CD14-positive monocyte (primary cell): Measurements from ENCODE around the gene VCX3A. TPM values are rescaled to one million over a fixed set of nuclear protein-coding genes. Genes with fewer than 3 reads are reported as not detected.

Source experiments
- DNase-seq, 3 donors: peaks; one replicate each; pipeline ENCODE4 v3.0.0-alpha.2; 2011 to 2022
- H2AFZ ChIP-seq: 2 replicates; pipeline ENCODE4 v1.6.0; 2012; ENCODE audit warnings: mild to moderate bottlenecking, low read depth, low read length, inconsistent platforms; ENCODE audit not compliant: insufficient read depth, poor library complexity, severe bottlenecking
- H3K27ac ChIP-seq, 2 donors: 1 replicate in 1 of 2; 2 replicates in 1 of 2; pipeline ENCODE4 v1.5.1; 2012 to 2013; ENCODE audit warnings: low read length in 2 of 2, control low read depth in 1 of 2, inconsistent platforms in 1 of 2, low read depth in 1 of 2, mild to moderate bottlenecking in 1 of 2
- H3K27me3 ChIP-seq, 2 donors: one replicate each; pipeline versions ENCODE4 v1.6.0 to v1.6.1; 2011 to 2013; ENCODE audit warnings: low read length in 2 of 2; ENCODE audit not compliant: control insufficient read depth in 2 of 2, insufficient read depth in 2 of 2
- H3K36me3 ChIP-seq, 2 donors: replicated peaks in 1 of 2; 1 replicate in 1 of 2; 2 replicates in 1 of 2; pipeline versions ENCODE4 v1.5.1 to v1.6.1; 2012 to 2013; ENCODE audit warnings: low read length in 2 of 2, control low read depth in 1 of 2, inconsistent platforms in 1 of 2, mild to moderate bottlenecking in 1 of 2; ENCODE audit not compliant: insufficient read depth in 2 of 2, control insufficient read depth in 1 of 2
- H3K4me1 ChIP-seq, 2 donors: 1 replicate in 1 of 2; 2 replicates in 1 of 2; pipeline versions ENCODE4 v1.5.1 to v1.6.1; 2012 to 2013; ENCODE audit warnings: low read length in 2 of 2, control low read depth in 1 of 2, inconsistent platforms in 1 of 2, mild to moderate bottlenecking in 1 of 2, moderate library complexity in 1 of 2; ENCODE audit not compliant: insufficient read depth in 2 of 2, control insufficient read depth in 1 of 2
- H3K4me2 ChIP-seq: replicated peaks from 2 replicates; pipeline ENCODE3; 2012; ENCODE audit warnings: low read length, moderate library complexity, mild to moderate bottlenecking; ENCODE audit not compliant: poor library complexity, severe bottlenecking; ENCODE audit errors: extremely low read depth
- H3K4me3 ChIP-seq, 3 experiments: fragments of 200-600 bp in 1 of 3; sonication (generic) in 1 of 3; replicated peaks in 1 of 3; 1 replicate in 2 of 3; 2 replicates in 1 of 3; pipeline ENCODE4 v1.5.1; 2011 to 2013; ENCODE audit warnings: low read length in 3 of 3, mild to moderate bottlenecking in 3 of 3, control low read depth in 2 of 3, low read depth in 2 of 3, inconsistent platforms in 1 of 3, moderate library complexity in 1 of 3
- H3K79me2 ChIP-seq: 2 replicates; pipeline ENCODE4 v1.6.0; 2012; ENCODE audit warnings: mild to moderate bottlenecking, control low read depth, inconsistent platforms, low read length, moderate library complexity; ENCODE audit not compliant: insufficient read depth
- H3K9ac ChIP-seq: 2 replicates; pipeline ENCODE4 v1.6.0; 2017; ENCODE audit warnings: low read length, mild to moderate bottlenecking; ENCODE audit not compliant: insufficient read depth, poor library complexity, severe bottlenecking
- H3K9me3 ChIP-seq, 2 donors: replicated peaks in 1 of 2; 1 replicate in 1 of 2; 2 replicates in 1 of 2; pipeline versions ENCODE4 v1.5.1 to v1.6.1; 2012 to 2013; ENCODE audit warnings: low read length in 2 of 2, control low read depth in 1 of 2; ENCODE audit not compliant: control insufficient read depth in 1 of 2, insufficient read depth in 1 of 2
- H4K20me1 ChIP-seq: 2 replicates; pipeline ENCODE4 v1.6.0; 2012; ENCODE audit warnings: mild to moderate bottlenecking, low read length, control low read depth, moderate library complexity; ENCODE audit not compliant: insufficient read depth
- H3K27ac Mint-ChIP-seq, 7 donors: one replicate each; pipeline ENCODE4 v1.8.0; 2020; ENCODE audit warnings: mild to moderate bottlenecking in 7 of 7, mixed read lengths in 7 of 7, moderate library complexity in 6 of 7, inconsistent platforms in 2 of 7
- H3K27me3 Mint-ChIP-seq, 3 donors: one replicate each; pipeline ENCODE4 v1.8.0; 2021 to 2022; ENCODE audit warnings: low read depth in 3 of 3, mild to moderate bottlenecking in 3 of 3, mixed read lengths in 3 of 3, moderate library complexity in 3 of 3, inconsistent platforms in 1 of 3
- H3K36me3 Mint-ChIP-seq, 2 donors: one replicate each; pipeline ENCODE4 v1.8.0; 2020; ENCODE audit warnings: mixed read lengths in 2 of 2, inconsistent platforms in 1 of 2, mild to moderate bottlenecking in 1 of 2
- H3K4me1 Mint-ChIP-seq: one replicate; pipeline ENCODE4 v1.8.0; 2020; ENCODE audit warnings: mild to moderate bottlenecking, mixed read lengths
- H3K4me3 Mint-ChIP-seq, 2 donors: one replicate each; pipeline ENCODE4 v1.8.0; 2020; ENCODE audit warnings: mild to moderate bottlenecking in 2 of 2, mixed read lengths in 2 of 2, moderate library complexity in 1 of 2
- H3K9me3 Mint-ChIP-seq, 7 donors: one replicate each; pipeline ENCODE4 v1.8.0; 2020 to 2022; ENCODE audit warnings: mixed read lengths in 7 of 7, mild to moderate bottlenecking in 6 of 7, moderate library complexity in 6 of 7, inconsistent platforms in 2 of 7
- WGBS: methylation state at CpG from one replicate; pipeline ENCODE4 v1.1.5; 2013; ENCODE audit warnings: missing lambda C conversion rate; ENCODE audit not compliant: insufficient coverage; 5-methylcytosine and 5-hydroxymethylcytosine counted together
- intact Hi-C, 2 donors: fragments of 100-400 bp; cut with micrococcal nuclease; formaldehyde crosslinking; loops; one replicate each; pipeline versions ENCODE4 v1.15.0 to v1.15.1; 2023
- polyA plus RNA-seq, 3 donors: library from polyadenylated mRNA; depleted of rRNA in 1 of 3; unstranded in 2 of 3; stranded (reverse) in 1 of 3; fragments of 300-500 nt in 2 of 3; fragments of >200 nt in 1 of 3; fragmentation: Illumina TruSeq in 2 of 3; gene quantifications; 1 replicate in 2 of 3; 2 replicates in 1 of 3; pipeline ENCODE4 v1.2.3, GENCODE V29; 2012 to 2021
- TF ChIP-seq, protein P1 (sequence below): fragments of 200-600 bp; IDR thresholded peaks from one replicate; pipeline ENCODE4 v1.8.0; 2022; ENCODE audit warnings: antibody characterized with exemption, mild to moderate bottlenecking

VCX3A gene
- polyA plus RNA-seq, 3 donors = not detected

DNA sequence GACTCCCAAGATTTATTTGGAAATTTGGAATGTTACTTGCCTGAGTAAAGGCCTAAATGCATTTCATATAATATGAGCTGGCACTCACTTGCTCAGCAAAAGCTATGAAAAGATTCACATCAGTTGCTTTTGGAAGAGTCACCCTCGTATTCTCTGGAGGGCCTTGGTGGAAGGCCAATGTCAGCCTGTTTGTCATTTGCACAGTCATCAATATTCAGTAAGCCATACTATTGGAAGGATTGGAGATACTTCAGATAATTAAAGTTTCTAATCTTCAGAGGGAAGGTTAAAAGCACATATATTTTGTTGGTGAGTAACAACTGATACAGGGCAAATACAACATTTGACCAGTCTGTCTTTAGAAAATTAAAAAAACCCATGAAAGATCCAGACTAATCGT, 36.6 kb downstream of the VCX3A start:
- intact Hi-C loops = no loop called here
- H3K27ac Mint-ChIP-seq = no peak overlapping the region
- TF ChIP-seq, protein P1, sequence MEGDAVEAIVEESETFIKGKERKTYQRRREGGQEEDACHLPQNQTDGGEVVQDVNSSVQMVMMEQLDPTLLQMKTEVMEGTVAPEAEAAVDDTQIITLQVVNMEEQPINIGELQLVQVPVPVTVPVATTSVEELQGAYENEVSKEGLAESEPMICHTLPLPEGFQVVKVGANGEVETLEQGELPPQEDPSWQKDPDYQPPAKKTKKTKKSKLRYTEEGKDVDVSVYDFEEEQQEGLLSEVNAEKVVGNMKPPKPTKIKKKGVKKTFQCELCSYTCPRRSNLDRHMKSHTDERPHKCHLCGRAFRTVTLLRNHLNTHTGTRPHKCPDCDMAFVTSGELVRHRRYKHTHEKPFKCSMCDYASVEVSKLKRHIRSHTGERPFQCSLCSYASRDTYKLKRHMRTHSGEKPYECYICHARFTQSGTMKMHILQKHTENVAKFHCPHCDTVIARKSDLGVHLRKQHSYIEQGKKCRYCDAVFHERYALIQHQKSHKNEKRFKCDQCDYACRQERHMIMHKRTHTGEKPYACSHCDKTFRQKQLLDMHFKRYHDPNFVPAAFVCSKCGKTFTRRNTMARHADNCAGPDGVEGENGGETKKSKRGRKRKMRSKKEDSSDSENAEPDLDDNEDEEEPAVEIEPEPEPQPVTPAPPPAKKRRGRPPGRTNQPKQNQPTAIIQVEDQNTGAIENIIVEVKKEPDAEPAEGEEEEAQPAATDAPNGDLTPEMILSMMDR = no peak
- H3K36me3 Mint-ChIP-seq = no peaks in the 10 kb centered on the region
- no peak for DNase-seq
- H3K4me2 ChIP-seq = no peak overlapping the region
- H3K79me2 ChIP-seq = no peaks in the 10 kb centered on the region
- no peak overlapping the region for H2AFZ ChIP-seq
- H3K4me1 ChIP-seq = no peaks in the 10 kb centered on the region
- no peaks in the 10 kb centered on the region for H4K20me1 ChIP-seq
- H3K4me3 ChIP-seq = no peak overlapping the region
- WGBS = no CpG with 5 or more reads among the region's 2 CpGs
- no peak overlapping the region for H3K4me3 Mint-ChIP-seq
- H3K9me3 ChIP-seq = peaks cover 2 to 17% of the 10 kb centered on the region in 2 donors
- H3K9ac ChIP-seq = no peak overlapping the region
- H3K36me3 ChIP-seq = no peaks in the 10 kb centered on the region
- peaks cover 0 to 16% (median 3%) of the 10 kb centered on the region in 7 donors for H3K9me3 Mint-ChIP-seq
- no peaks in the 10 kb centered on the region for H3K4me1 Mint-ChIP-seq
- no peak overlapping the region for H3K27ac ChIP-seq
- H3K27me3 ChIP-seq = no peaks in the 10 kb centered on the region
- no peaks in the 10 kb centered on the region for H3K27me3 Mint-ChIP-seq
